GM19035 (cell line): Measurements from ENCODE around the gene ATG7.
"Not testable (repeated sequence)": the region's sequence is repeated elsewhere in the genome, so short reads cannot be mapped to it uniquely, and the experiment has no call there.

Experiments
- ATAC-seq: cut with Tn5 transposase; IDR thresholded peaks from one replicate; pipeline ENCODE4 v1.9.1; 2021; ENCODE audit not compliant: unreplicated experiment

The ATG7 gene

DNA sequence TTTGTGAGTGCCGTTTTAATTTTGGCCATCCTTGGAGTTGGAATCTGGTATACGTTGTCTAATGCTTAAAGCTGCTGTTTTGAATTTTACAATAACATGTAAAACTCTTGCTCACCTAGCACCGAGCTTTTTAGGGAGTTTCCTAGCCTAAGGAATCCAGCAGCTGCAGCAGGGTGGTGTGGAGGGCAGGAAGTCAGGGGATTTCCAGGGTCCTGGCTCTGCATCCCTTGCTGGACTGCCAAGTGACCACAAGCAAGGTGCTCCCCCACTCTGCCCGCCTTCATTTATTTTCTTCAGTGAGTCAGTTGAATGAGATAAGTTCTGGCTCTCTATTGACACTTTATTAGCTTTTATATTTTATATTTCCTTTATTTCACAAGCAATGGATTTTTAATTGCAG, 113.7 kb downstream of the ATG7 start:
- no peak for ATAC-seq

DNA sequence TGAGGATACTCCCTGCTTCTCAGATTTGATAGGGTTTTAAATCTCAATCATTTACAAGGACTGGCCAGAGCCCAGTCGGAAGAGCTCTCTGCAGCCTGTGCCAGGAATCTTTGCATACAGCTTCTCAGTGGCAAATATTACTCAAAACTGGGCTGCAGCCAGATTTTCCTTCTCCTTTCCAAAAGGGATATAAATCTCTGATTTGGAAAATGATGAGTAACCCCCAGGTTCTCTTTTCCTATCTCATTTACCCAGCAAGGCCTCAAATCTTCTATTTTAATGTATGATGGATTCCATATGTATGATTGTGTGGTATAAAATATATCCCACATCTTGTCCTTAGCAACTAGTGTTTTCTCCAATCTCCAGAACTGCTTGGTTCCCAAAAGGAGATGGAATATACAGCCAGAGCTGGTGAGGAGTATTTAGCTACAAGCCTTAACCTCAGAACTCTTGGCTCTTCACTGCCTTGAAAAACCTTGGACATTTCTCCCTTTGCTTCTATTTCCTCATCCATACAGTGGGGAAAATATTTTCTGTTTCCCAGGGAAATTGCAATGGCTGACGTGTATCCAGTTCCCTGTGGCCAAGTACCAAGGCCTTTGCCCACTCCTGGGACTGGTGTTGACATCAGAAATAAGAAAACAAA, 114.4 kb downstream of the ATG7 start:
- no peak for ATAC-seq

DNA sequence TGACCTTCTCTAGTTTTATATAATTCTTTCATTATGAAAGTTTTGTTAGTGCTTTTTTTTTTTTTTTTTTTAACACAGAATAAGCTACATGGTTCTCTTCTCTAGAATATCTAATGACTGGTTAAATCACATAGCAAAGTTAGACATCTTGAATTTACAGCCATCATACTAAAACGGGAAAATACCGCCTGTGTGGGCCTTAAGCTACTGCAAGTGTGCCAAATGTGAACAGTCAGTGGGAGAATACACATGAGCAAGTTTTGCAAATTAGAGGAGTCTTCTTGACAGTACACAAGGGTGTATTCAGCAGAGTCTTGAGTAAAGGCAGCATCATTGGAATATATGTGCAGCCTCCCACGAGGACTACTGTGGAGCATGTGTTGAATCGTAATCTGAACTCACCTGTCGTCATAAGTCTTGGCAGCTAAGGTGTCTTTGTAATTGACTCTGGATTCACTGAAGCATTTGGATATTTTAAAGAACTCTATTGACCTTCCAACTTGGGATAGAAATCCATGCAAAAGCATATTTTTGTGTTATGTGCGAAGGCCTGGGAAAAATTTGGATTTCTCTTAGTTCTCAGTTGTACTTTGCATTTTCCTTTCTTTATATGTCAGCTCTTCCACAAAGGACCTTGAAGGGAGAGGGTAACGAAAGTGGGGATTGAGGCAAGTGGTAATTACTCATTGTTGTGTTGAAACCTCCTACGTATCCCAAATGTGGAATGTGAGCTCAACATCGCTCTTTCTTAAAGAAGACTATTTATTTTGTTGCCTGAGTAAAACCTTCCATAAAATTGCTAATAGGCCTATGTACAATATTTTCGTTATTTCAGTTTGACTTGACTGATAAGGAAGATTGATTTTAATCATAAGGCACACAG, 117.4 kb downstream of the ATG7 start:
- no peak for ATAC-seq

DNA sequence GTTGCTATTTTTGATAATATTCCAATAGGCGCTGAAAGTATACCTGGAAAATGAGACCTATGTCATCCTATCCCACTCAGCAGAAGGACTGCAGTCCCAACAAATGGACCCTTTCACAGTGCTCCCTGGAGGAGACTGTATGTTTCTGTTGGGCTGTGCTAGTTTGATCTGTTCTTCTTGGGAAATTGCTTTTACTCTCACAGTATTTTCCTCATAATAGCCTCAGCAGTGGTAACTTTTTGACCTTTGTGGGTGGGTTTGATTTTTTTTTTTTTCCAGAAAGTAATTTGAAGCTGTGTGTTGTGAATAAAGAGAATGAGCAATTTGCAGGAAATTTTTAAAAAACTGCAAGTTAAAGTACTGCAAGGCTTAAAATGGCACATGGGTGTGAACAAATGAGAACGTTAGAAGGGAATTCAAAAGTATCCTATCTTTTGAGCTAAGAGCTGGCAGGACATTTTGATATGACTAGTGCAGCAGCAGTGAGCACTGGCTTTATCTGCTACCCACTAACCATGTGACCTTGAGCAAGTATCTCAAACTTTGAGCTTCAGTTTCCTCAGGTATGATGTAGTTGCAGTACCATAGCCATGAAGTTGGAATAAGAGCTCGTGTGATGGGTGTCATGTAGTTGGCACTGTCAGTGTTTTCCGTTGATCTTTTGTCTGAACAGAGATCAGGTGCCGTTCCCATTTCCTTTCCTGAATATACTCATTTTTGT, 118.4 kb downstream of the ATG7 start:
- no peak for ATAC-seq

DNA sequence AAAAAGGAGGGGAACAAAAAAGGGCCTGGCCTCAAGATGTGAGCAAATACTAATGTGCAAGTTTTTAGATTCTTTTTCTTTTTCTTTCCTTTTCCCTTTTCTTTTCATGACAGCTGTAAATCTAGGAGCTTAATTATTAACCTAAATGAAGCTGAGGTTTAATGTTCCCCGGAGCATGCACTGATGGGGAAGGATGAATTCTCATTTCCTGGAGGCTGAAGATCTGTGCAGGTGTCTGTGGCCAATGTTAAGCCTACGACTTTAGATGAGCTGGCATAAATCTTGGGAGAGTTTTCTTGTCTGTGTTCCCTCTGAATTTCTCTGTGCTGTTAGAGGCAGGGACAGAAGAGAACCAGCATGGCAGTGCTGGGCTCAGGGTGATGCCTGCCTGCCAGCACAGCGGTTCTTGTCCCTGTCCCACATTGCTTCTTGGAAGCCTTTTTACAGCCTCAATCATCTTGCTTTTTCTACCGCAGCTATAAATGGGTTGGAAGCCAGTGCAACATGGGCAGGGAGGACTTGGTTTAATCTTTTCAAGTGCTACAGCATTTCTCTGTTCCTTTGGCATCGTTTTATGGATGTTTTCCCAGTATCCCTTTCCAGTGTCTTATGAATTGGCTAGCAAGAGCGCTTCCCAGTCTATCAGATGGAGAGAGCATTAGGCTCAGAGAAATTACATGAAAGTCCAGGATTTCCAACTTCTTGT, 119.1 kb downstream of the ATG7 start:
- ATAC-seq = no peak

DNA sequence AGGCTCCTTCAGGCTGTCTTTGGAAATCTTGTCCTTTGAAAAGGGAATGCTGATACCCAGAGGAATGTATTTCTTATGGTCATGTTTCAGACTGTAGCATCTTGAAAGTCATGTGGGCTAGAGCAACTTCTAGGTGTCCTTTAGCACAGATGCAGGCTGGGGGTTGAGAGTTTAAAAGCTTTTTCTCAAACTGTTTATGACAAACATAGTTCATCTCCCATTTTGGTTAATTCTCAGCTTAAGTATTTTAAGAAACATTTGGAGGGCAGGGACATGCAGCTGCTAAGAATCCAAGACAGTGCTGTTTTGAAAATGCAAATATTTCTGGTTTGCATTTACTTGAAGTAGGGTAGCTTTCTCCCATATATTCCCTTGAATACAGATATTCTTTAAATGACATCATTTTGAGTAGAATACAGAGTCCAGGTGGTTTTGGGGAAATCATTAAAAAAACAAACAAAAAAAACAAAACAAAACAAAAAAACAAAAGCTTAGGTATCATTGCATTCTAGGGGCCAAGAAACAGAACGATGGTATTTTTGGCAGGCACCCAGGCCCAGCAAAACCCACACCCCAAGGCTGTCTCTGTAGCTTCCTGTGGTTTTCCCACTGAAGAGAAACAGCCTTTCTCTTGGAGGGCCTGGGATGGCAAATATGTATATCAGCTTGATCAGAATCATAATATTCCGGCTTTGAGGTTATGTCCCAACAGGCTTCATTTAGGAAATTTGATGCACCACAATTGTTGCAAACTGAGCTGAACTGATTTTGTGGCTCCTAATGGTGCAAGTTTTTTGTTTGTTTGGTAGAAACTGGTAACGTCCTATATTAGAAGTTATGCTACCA, 120.0 kb downstream of the ATG7 start:
- no peak for ATAC-seq

DNA sequence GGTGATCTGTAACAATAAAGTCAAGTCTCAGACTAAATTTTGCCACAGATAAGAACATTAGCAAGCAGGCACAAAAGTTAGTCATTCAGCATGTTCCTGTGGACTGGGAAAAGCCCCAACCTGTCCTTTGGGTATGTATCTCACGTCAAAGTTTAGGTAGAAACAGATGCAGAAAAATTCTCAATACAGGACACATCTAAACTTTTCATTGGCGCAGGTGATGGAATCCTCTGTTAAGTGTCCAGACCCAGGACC, 120.6 kb downstream of the ATG7 start:
- no peak for ATAC-seq

DNA sequence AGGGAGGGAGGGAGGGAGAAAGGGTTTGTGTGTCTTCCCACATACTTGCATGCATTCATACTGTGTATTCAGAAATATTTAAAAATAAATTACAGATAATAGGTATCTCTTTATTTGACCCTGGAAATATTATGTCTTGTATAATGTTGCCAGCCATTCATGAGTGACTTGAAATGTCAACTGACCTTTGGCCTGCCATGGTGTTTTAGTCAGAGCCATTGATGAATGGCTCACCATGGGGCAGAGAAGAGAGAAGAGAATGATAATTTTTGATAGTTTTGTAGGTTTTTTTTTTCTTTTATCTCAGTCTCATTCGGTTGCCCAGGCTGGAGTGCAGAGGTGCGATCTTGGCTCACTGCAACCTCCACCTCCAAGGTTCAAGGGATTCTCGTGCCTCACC, 121.2 kb downstream of the ATG7 start:
- ATAC-seq = no peak

DNA sequence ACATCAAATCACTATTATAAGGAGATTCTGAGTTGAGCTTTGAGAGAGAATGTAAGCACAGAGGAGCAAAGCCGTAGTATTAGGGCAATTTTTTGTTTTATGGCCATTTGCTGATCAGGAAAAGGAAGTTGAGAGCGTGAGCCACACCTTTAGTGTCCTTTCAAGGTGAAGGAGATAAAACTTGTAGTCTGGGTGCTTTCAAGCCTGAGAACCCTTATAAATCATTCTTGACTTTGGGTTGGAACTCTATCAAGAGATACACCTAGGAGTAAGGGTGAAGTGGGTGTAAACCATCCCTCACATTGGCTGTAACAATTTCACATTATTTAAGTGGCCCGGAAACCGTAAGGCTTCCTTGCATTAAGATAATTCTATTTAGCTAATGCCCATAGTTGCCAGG, 122.2 kb downstream of the ATG7 start:
- no peak for ATAC-seq

DNA sequence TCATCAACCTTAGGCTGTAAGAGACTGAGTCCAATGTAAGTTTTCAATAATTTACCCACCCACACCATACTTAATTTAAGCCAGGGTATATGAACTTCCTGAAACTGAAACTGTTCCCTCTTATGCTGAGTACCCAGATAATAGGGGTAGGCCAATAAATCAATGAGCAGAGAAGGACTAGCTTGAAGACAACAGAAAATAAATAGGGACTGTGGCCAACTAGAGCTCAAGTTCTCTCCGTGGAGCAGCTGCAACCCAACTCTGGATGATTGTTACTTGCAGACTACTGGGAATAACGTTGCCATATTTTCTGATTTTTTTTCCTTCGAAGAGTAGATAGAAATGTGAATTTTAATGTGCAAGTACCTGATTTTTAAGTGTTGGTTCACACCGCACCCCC, 128.0 kb downstream of the ATG7 start:
- ATAC-seq = no peak

DNA sequence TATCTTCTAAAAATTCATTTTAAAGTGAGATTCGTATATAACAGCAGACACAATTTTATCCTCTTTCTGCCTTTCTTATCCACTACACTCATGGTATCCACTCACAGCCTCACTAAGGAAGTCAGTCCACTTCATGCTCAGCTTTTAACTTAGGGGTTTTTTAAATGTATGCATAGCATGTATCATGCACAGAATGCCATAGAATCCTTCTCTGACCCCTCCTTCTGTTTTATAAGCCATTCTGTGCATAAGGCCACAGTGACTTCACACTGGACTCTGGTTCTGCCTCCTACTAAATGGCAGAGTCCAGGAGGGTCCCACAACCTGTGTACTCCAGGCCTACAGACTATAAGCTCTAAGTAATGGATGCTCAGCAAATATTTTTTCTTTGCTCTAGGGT, 129.2 kb downstream of the ATG7 start:
- ATAC-seq = no peak

DNA sequence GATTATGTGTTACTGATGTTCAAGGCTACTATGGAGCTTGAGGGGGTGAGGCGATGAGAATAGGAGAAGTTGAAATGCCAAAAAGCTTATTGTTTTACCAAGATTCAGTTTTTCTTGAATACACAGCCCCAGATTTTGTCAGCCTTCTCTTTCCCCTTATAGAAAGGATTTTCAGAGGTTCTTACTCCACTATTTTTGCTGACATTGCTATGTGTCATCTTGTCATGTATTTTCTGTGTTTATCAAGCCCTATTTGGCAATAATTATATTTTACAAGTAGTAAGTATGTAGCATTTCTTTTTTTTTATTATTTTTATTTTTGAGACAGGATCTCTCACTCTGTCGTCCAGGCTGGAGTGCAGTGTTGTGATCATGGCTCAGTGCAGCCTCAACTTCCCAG, 133.1 kb downstream of the ATG7 start:
- ATAC-seq = no peak

DNA sequence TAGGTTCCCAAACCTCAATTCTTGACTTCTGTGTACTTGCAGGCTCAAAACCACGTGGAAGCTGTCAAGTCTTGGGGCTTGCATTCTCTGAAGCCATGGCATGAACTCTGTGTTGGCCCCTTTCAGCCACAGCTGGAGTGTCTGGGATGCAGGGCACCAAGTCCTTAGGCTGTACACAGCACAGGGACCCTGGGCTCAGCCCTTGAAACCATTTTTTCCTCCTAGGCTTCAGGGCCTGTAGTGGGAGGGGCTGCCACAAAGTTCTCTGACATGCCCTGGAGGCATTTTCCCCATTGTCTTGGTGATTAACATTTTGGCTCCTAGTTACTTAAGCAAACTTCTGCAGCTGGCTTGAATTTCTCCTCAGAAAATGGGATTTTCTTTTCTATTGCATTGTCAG, 135.4 kb downstream of the ATG7 start:
- no peak for ATAC-seq

DNA sequence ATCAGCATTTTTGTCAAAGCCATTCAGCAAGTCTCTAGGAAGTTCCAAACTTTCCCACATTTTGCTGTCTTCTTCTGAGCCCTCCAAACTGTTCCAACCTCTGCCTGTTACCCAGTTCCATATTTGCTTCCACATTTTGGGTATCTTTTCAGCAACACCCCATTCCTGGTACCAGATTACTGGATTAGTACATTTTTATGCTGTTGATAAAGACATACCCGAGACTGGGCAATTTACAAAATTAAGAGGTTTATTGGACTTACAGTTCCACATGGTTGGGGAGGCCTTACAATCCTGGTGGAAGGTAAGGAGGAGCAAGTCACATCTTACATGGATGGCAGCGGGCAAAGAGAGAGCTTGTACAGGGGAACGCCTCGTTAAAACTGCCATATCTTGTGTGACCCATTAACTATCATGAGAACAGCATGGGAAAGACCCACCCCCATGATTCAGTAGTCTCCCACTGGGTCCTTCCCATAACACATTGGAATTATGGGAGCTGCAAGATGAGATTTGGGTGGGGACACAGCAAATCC, 136.2 kb downstream of the ATG7 start:
- ATAC-seq = not testable (repeated sequence)

DNA sequence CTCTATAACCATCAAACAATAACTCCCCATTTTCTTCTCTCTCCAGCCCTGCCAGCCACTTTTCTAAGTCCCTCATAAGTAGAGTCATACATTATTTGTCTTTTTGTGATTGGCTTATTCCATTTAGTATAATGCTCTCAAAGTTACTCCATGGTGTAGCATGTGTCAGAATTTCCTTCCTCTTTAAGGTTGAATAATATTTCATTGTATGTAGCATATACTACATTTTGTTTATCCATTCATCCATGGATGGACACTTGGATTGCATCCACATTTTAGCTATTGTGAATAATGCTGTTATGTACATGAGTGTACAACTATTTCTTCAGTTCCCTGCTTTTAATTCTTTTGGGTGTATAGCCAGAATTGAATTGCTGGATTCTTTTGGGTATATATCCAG, 138.4 kb downstream of the ATG7 start:
- no peak for ATAC-seq

DNA sequence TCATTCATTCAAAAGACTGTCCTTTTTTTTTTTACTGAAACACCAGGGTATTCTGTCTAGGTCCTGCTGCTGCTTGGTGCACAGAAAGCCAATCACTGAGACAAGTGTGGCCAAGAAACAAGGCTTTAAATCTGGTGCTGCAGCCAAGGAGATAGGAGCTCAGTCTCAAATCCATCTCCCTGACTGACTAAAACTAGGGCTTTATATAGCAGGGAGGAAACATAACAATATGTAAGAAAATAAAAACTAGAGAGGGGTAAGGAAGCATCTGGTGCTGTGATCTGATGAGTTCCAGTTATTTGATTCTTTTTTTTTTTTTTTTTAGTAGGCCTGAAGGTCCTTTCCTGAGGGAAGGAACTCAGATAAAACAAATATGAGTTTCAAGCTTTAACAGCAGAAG, 139.8 kb downstream of the ATG7 start:
- no peak for ATAC-seq

DNA sequence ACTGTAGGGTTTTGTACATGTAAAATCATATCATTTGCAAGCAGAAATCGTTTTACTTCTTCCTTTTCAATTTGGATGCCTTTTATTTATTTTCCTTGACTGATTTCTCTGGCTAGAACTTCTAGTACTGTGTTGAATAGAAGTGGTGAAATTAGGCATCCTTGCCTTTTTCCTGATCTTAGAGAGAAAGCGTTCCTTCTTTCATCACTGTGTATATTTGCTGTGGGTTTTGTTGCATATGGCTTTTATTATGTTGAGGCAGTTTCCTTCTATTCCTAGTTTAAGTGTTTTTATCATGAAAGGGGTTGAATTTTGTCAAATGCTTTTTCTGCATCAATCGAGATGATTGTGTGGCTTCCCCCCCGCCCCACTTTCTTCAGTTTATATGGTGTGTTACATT, 140.9 kb downstream of the ATG7 start:
- ATAC-seq = no peak

DNA sequence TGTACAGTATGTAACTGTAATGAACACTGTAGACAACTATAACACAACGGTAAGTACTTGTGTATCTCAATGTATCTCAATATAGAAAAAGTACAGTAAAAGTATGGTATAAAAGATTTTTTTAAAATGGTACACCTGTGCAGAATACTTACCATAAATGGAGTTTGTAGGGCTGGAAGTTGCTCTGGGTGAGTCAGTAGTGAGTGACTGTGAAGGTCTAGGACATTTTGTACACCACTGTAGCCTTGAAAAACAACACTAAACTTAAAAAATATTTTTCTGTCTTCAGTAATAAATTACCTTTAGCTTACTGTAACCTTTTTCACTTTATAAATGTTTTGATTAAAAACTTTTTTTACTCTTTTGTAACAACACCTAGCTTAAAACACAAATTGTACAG, 142.9 kb downstream of the ATG7 start:
- ATAC-seq = no peak

DNA sequence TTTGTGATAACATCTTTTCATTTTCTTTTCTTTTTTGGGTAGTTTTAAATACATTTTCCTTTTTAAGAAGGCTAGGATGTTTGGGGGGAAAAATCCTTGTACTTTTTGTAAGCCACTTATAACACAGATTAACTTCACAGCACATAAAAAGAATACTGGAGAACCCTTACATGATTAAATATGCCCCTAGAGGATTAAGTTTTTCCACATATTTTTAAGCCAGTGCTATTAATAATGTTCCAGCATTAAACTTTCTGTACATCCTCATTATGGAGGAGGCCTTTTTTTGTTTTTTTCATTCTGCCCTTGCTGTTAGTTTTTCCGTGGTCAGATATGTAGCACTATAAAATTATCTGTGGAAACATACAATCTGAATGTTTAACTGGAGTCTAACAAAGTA, 147.9 kb downstream of the ATG7 start:
- ATAC-seq = no peak

DNA sequence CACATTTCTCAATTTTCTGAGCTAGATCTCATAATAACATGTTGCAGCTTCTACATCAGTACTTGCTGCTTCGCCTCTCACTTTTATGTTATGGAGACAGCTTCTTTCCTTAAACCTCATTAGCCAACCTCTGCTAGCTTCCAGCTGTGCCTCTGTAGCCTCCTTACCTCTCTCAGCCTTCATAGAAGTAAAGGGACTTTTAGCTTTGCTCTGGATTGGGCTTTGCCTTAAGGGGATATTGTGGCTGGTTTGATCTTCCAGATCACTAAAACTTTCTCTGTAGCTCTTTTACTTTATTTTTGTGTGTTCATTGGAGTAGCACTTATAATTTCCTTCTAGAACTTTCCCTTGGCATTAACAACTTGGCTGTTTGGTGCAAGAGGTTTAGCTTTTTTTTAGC, 150.1 kb downstream of the ATG7 start:
- ATAC-seq = no peak

DNA sequence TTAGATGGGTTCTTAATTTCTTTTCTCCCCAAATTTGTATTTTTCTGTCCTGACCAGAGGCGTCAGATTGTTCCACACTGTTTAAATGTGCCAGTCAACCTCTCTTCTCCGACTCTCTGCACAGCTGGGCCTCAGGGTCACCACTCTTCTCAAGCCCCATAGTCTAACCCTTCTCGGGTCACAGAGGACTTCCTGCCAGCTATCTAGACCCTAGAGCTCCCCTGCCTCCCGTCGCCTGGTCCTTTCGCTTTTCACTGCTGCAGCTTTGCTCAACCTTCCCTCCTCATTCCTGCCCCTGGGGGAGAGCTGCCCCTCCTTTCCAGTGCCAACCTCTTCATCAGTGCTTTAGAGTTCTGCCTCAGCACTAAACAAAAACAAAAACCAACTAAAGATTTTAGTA, 151.7 kb downstream of the ATG7 start:
- ATAC-seq = no peak
